ENCODE data around the gene ASAP2. TPM values are rescaled to one million over a fixed set of nuclear protein-coding genes. Genes with fewer than 3 reads are reported as not detected.

ASAP2 gene
- polyA plus RNA-seq, 1 donor from 2014 or later: 41.0 TPM

DNA sequence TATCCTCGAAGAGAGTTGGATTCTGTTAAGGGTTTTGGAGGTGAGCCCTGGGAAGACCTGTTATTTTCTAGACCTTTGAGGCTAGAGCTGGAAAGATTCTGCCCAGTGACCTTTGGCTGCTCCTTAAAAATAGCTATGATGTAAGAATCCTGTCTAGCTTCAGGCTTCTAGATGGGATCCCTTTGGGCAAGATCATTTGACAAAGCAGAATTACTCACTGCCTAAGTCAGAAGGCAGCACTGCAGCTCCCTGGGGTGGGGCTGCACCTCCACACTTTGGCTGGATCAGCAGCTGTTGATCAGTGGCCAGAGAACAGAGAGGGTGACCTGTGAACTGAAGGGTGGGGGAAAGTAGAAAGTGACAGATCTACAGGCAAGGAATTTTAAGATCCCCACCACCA, 103.8 kb downstream of the ASAP2 start:
- no peaks in the 10 kb centered on the region for H3K36me3 ChIP-seq (ENCODE audit: insufficient read depth, low read length)
- H3K9ac ChIP-seq (ENCODE audit: low read length): no peak overlapping the region
- H3K9me3 ChIP-seq (ENCODE audit: low read length): no peaks in the 10 kb centered on the region
- H2AFZ ChIP-seq (ENCODE audit: low read depth, low read length): no peak overlapping the region
- no peaks in the 10 kb centered on the region for H3F3A ChIP-seq (ENCODE audit: insufficient read depth, low read length, poor library complexity, severe bottlenecking)
- H3K4me2 ChIP-seq (ENCODE audit: low read length): no peak overlapping the region
- no peaks in the 10 kb centered on the region for H3K27me3 ChIP-seq (ENCODE audit: insufficient read depth, low read depth, low read length)
- no peaks in the 10 kb centered on the region for H3K79me2 ChIP-seq (replicated peaks; ENCODE audit: insufficient read depth, low read length)
- TF ChIP-seq RAD21 (conservative IDR thresholded peaks at IDR 0.05): no peak
- no peak for TF ChIP-seq SMC3 (conservative IDR thresholded peaks at IDR 0.05; ENCODE audit: poor library complexity)
- TF ChIP-seq EP300 (conservative IDR thresholded peaks at IDR 0.05; ENCODE audit: poor library complexity, severe bottlenecking): no peak
- TF ChIP-seq POLR2AphosphoS5 (IDR thresholded peaks at IDR 0.05): no peak
- no peaks in the 10 kb centered on the region for H4K20me1 ChIP-seq (ENCODE audit: insufficient read depth)
- no peak overlapping the region for H3K27ac ChIP-seq (ENCODE audit: low read length)
- no peaks in the 10 kb centered on the region for H3K9me2 ChIP-seq (ENCODE audit: insufficient read depth, low read length)
- no peak overlapping the region for H3K4me3 ChIP-seq (ENCODE audit: low read length)

DNA sequence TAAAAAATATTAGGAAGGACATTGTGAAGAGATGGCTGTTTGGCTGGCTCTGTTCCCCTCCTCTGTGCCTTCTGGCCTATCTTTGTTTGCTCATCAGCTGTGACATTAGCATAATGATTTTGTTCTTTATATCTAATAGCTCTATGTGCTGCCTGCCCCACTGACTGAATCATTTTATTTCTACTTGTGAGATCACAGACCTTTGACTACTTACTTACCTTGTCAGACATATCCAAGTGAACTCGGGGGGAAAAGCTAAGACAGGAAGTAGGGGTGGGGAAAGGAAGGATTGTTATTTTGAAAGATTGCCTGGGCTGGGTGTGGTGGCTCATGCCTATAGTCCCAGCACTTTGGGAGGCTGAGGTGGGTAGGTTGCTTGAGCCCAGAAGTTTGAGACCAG, 104.2 kb downstream of the ASAP2 start:
- H3K27ac ChIP-seq (ENCODE audit: low read length): no peak overlapping the region
- no peaks in the 10 kb centered on the region for H3K27me3 ChIP-seq (ENCODE audit: insufficient read depth, low read depth, low read length)
- no peaks in the 10 kb centered on the region for H3K36me3 ChIP-seq (ENCODE audit: insufficient read depth, low read length)
- no peak overlapping the region for H2AFZ ChIP-seq (ENCODE audit: low read depth, low read length)
- no peak overlapping the region for H3K9ac ChIP-seq (ENCODE audit: low read length)
- H3K4me2 ChIP-seq (ENCODE audit: low read length): no peak overlapping the region
- H3F3A ChIP-seq (ENCODE audit: insufficient read depth, low read length, poor library complexity, severe bottlenecking): no peaks in the 10 kb centered on the region
- TF ChIP-seq EZH2 (IDR thresholded peaks at IDR 0.05; ENCODE audit: borderline replicate concordance, insufficient read depth, low read length, poor library complexity, severe bottlenecking): no peak
- no peak overlapping the region for H3K4me3 ChIP-seq (ENCODE audit: low read length)
- no peaks in the 10 kb centered on the region for H3K9me3 ChIP-seq (ENCODE audit: low read length)
- H3K79me2 ChIP-seq (replicated peaks; ENCODE audit: insufficient read depth, low read length): no peaks in the 10 kb centered on the region
- H4K20me1 ChIP-seq (ENCODE audit: insufficient read depth): no peaks in the 10 kb centered on the region
- no peaks in the 10 kb centered on the region for H3K9me2 ChIP-seq (ENCODE audit: insufficient read depth, low read length)

DNA sequence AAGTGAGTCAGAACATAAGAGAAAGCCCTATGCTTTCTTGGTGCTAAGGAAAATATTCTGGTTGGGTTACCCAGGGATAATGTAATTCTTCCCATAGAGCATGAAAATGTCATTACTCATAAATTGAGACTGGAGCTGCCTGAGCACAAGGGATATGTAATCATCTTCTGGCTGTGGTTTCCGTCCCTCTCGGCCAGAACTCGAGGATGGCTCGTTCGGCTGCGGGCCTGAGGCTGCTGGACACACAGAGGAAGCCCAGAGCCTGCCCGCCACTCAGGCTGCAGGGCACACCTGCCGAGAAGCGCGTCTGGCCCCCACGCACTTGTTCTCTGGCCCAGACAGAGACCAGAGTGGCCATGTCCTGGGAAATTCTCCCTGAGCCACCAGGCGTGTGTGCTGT, 104.9 kb downstream of the ASAP2 start:
- Histone ChIP-seq H3K27ac (ENCODE audit: low read length) (no peak overlapping the region), H3K9me3 (ENCODE audit: low read length) (no peaks in the 10 kb centered on the region), H3K27me3 (ENCODE audit: insufficient read depth, low read depth, low read length) (no peaks in the 10 kb centered on the region), H3F3A (ENCODE audit: insufficient read depth, low read length, poor library complexity, severe bottlenecking) (no peaks in the 10 kb centered on the region), H2AFZ (ENCODE audit: low read depth, low read length) (no peak overlapping the region), H3K9me2 (ENCODE audit: insufficient read depth, low read length) (no peaks in the 10 kb centered on the region), H3K9ac (ENCODE audit: low read length) (no peak overlapping the region), H3K79me2 (replicated peaks; ENCODE audit: insufficient read depth, low read length) (no peaks in the 10 kb centered on the region), H4K20me1 (ENCODE audit: insufficient read depth) (no peaks in the 10 kb centered on the region), H3K36me3 (ENCODE audit: insufficient read depth, low read length) (no peaks in the 10 kb centered on the region), H3K4me2 (ENCODE audit: low read length) (no peak overlapping the region), H3K4me3 (ENCODE audit: low read length) (no peak overlapping the region)
- TF ChIP-seq RAD21 (conservative IDR thresholded peaks at IDR 0.05): no peak
- no peak for TF ChIP-seq EP300 (conservative IDR thresholded peaks at IDR 0.05; ENCODE audit: poor library complexity, severe bottlenecking)
- TF ChIP-seq, protein P1, sequence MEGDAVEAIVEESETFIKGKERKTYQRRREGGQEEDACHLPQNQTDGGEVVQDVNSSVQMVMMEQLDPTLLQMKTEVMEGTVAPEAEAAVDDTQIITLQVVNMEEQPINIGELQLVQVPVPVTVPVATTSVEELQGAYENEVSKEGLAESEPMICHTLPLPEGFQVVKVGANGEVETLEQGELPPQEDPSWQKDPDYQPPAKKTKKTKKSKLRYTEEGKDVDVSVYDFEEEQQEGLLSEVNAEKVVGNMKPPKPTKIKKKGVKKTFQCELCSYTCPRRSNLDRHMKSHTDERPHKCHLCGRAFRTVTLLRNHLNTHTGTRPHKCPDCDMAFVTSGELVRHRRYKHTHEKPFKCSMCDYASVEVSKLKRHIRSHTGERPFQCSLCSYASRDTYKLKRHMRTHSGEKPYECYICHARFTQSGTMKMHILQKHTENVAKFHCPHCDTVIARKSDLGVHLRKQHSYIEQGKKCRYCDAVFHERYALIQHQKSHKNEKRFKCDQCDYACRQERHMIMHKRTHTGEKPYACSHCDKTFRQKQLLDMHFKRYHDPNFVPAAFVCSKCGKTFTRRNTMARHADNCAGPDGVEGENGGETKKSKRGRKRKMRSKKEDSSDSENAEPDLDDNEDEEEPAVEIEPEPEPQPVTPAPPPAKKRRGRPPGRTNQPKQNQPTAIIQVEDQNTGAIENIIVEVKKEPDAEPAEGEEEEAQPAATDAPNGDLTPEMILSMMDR (IDR thresholded peaks at IDR 0.05; ENCODE audit: poor library complexity, severe bottlenecking): no peak
- no peak for TF ChIP-seq POLR2AphosphoS5 (IDR thresholded peaks at IDR 0.05)
- TF ChIP-seq, protein P2, sequence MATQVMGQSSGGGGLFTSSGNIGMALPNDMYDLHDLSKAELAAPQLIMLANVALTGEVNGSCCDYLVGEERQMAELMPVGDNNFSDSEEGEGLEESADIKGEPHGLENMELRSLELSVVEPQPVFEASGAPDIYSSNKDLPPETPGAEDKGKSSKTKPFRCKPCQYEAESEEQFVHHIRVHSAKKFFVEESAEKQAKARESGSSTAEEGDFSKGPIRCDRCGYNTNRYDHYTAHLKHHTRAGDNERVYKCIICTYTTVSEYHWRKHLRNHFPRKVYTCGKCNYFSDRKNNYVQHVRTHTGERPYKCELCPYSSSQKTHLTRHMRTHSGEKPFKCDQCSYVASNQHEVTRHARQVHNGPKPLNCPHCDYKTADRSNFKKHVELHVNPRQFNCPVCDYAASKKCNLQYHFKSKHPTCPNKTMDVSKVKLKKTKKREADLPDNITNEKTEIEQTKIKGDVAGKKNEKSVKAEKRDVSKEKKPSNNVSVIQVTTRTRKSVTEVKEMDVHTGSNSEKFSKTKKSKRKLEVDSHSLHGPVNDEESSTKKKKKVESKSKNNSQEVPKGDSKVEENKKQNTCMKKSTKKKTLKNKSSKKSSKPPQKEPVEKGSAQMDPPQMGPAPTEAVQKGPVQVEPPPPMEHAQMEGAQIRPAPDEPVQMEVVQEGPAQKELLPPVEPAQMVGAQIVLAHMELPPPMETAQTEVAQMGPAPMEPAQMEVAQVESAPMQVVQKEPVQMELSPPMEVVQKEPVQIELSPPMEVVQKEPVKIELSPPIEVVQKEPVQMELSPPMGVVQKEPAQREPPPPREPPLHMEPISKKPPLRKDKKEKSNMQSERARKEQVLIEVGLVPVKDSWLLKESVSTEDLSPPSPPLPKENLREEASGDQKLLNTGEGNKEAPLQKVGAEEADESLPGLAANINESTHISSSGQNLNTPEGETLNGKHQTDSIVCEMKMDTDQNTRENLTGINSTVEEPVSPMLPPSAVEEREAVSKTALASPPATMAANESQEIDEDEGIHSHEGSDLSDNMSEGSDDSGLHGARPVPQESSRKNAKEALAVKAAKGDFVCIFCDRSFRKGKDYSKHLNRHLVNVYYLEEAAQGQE (IDR thresholded peaks at IDR 0.05; ENCODE audit: borderline replicate concordance): no peak
- no peak for TF ChIP-seq SMC3 (conservative IDR thresholded peaks at IDR 0.05; ENCODE audit: poor library complexity)
- TF ChIP-seq EZH2 (IDR thresholded peaks at IDR 0.05; ENCODE audit: borderline replicate concordance, insufficient read depth, low read length, poor library complexity, severe bottlenecking): no peak
- no peak for TF ChIP-seq TAF1 (IDR thresholded peaks at IDR 0.05; ENCODE audit: low read depth)
- no peak for TF ChIP-seq MXI1 (conservative IDR thresholded peaks at IDR 0.05; ENCODE audit: poor library complexity, severe bottlenecking)
